ENCODE data around the gene ZNF576.
A peak's percentile ranks its signal among the peaks of the same experiment; 100 is the strongest.
"Not testable (repeated sequence)": the region's sequence is repeated elsewhere in the genome, so short reads cannot be mapped to it uniquely, and the experiment has no call there.

The ZNF576 gene, protein sequence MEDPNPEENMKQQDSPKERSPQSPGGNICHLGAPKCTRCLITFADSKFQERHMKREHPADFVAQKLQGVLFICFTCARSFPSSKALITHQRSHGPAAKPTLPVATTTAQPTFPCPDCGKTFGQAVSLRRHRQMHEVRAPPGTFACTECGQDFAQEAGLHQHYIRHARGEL

GRCh38 chr19:43595999-43596841, at the start of gene ZNF576, which contains the start of gene IRGQ:
ZNF576 (plus strand) TSS chr19:43596595; CDS start chr19:43597109, 514 bp downstream.
IRGQ (minus strand) TSS chr19:43596134; CDS start chr19:43595338, 796 bp downstream.
- DNase-seq = peak; percentile 99

DNA sequence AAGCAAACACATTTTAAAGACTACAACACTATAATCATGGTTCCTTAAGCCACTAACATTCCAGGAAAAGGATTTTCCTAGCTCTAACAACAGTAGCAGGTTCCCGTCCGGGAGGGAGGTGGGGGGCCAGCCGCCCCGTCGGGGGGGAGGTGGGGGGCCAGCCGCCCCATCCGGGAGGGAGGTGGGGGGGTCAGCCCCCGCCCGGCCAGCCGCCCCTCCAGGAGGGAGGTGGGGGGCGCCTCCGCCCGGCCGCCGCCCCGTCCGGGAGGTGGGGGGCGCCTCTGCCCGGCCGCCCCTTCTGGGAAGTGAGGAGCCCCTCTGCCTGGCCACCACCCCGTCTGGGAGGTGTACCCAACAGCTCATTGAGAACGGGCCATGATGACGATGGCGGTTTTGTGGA, 48.5 kb upstream of the ZNF576 start:
- not testable (repeated sequence) for DNase-seq

GRCh38 chr19:43548706-43549105, 47.7 kb upstream of the ZNF576 start:
- no peak for DNase-seq

- DNase-seq = no peak
Measured at GRCh38 chr19:43551399-43552197, 44.8 kb upstream of the ZNF576 start.

GRCh38 chr19:43552198-43552450, 44.3 kb upstream of the ZNF576 start:
- no peak for DNase-seq

DNA sequence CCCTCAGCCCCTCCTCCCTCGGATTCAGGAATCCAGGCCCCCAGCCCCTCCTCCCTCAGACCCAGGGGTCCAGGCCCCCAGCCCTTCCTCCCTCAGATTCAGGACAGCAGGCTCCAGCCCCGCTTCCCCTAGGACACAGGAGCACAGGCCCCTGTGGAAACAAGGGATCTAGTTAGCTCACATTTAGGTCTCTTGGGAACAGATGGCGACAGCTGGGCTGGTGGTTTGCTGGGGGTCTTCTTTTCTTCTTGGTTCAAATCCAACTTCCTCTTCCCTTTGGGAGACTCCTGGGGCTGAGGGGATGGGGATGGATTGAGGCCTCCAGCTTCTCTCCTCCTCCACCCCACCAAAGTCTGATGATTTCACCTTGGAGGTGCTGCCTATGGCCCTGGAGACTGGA, 43.8 kb upstream of the ZNF576 start:
- DNase-seq = no peak

DNA sequence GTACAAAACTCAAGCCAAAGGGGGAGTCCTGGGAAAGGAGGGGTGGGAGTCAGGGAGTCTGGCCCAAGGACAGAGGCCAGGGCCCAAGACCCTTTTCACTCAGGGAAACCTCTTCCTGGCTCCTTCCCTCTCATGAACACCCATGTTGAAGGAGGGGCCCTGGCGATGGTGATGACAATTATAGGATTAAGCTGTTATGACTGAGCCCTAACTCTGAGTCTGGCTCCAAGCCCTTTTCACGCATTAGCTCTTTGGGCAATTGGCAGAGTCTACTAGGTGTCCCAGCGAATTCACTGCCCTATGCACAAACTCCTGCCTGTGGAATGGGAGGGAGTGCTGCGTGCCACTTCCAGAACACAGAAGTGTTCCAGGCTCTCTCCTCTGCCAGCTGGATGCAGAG, 42.7 kb upstream of the ZNF576 start:
- no peak for DNase-seq

DNA sequence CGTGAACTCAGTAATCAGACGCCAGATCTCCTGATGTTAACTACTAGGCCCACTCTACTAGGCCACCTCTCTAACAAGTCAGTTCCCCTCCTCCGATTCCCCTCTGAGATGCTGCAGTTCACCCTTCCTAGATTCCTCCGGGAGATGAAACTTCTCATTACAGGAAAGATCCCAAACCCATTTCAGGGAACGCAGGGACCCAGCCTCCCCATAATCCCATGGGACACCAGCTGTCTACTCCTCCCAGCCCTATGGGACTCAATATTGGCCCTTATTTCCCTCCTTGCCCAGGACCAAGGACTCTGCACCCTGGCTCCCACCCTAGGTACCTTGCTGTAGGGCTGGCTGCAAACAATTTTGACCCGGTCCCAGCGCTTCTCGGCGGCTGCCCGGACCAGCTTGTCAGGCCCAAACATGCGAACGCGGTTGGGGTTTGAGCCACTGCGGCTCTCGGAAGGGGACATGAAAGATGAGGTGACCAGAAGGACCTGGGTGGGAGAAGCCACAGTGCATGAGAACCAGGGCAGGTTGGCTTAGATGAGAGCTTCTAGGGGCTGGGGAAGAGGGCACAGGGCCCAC, 42.0 kb upstream of the ZNF576 start:
- DNase-seq = no peak

GRCh38 chr19:43555185-43555770, 41.1 kb upstream of the ZNF576 start:
- peak; percentile 59 for DNase-seq

GRCh38 chr19:43560687-43561086, 35.7 kb upstream of the ZNF576 start:
- no peak for DNase-seq

- DNase-seq = no peak
Measured at GRCh38 chr19:43561139-43561970, 35.0 kb upstream of the ZNF576 start.

DNA sequence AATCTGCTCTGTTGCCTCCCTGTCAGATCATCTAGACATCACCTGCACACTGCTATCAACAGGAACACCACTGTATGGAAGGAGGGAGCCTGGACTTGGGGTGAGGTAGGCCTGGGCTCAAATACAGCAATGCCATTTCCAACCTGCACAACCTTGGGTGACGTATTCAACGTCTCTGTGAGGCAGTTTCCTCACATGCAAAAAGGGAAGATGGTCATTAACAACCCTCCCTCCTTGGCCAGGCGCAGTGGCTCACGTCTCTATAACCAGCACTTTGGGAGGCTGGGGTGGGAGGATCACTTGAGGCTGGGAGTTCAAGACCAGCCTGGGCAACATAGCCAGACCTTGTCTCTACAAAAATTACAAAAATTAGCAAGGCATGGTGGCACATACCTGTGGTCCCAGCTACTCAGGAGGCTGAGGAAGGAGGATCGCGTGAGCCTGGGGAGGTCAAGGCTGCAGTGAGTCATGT, 34.1 kb upstream of the ZNF576 start:
- no peak for DNase-seq

DNA sequence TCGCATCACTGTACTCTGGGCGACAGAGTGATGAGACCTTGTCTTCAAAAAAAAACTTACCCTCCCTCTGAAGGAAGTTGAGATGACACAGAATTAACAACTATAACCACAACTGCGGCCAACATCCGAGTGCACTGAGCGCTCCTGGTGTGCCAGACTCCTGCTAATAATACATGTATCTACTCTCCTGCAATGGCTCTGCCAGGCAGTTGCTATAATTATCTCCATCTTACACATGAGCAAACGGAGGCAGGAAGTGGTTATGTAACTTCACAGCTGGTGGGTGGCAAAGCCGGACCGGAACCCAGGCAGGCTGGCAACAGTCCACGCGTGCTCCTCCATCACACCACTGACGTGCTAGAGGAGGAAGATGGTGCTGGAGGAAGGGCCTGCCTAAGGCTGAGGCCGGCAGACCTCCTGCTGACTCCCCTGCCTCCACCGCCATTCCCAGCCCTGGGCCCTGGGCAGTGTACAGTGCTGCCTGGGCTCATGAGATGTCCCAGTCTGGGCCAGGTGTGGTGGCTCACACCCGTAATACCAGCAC, 33.6 kb upstream of the ZNF576 start:
- peak; percentile 47 for DNase-seq

DNA sequence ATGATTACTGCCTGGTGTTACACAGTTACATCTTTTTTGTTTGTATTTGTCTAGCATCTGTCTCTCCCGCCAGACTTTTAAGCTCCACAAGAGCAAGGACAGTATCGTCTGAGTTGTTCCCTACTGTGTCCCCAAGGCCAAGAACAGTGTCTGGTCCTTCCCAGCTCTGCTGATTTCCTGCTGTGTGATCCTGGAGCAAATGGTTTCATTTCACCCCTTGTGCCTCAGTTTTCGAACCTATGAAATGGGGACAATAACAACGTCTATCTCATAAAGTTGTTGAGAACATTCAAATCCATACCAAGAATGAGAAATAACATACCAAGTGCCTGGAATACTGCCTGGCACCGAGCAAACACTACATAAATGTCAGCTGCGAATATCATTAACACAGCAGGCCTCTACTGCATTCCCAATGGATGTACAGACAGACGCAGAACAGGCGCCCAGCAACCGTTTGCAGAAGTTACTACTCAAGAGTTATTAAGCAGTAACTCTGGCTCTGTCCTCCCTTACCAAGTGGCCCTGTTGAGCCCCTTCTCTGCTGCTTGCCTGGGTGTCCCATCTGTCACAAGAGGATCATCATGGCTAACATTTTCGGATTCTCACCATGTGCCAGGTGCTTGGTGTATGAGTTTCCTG, 32.5 kb upstream of the ZNF576 start:
- no peak for DNase-seq

DNA sequence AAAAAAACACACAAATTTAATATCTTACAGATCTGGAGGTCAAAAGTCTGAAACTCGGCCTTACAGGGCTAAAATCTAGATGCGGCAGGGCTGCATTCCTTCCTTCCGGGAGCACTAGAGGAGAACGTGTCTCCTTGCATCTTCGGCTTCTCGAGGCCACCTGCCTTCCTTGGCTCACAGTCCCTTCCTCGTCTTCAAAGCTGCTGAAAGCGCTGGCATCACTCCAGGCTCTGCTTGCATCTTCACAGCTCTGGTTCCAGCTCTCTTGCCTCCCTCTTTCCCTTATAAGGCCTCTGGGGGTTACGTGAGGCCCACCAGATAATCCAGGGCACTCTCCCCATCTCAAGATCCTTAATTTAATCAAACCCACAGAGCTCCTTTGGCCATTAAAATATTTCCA, 31.6 kb upstream of the ZNF576 start:
- no peak for DNase-seq

DNA sequence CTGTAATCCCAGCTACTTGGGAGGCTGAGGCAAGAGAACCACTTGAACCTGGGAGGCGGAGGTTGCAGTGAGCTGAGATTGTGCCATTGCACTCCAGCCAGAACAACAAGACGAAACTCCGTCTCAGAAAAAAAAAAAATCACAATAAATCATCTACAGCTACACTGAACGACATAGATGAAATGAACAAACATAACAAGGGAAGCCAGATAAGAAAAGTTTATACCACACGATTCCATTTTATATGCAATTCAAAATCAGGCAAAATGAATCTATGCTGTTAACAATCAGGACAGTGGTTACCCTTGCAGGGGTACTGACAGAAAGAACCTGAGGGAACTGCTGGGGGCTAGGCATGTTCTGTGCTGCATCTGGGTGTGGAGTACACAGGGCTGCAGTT, 26.7 kb upstream of the ZNF576 start:
- DNase-seq = no peak

DNA sequence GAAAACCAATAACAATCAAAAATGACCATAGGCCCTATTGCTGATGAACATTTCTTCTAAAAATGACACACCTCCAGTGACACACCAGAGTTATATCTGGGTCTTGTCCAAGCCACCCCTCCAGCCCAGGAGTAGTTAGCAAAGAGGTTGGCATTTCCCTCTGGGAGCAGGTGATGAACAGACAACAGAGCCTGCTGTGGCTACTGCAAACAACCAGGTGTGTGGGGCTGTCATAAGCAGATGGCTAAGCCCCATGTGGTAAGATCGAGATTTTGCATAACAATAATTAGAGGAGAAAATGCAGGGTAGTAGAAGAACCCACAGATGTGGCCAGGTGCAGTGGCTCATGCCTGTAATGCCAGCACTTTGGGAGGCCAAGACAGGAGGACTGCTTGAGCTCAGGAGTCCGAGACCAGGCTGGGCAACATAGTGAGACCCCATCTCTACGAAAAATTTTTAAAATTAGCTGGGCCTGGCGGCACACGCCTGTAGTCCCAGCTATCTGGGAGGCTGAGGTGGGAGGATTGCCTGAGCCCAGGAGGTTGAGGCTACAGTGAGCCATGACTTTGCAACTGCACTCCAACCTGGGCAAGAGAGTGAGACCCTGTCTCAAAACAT, 26.1 kb upstream of the ZNF576 start:
- peak; percentile 6 for DNase-seq

GRCh38 chr19:43572171-43572588, 24.2 kb upstream of the ZNF576 start:
- DNase-seq = peak; percentile 30

DNA sequence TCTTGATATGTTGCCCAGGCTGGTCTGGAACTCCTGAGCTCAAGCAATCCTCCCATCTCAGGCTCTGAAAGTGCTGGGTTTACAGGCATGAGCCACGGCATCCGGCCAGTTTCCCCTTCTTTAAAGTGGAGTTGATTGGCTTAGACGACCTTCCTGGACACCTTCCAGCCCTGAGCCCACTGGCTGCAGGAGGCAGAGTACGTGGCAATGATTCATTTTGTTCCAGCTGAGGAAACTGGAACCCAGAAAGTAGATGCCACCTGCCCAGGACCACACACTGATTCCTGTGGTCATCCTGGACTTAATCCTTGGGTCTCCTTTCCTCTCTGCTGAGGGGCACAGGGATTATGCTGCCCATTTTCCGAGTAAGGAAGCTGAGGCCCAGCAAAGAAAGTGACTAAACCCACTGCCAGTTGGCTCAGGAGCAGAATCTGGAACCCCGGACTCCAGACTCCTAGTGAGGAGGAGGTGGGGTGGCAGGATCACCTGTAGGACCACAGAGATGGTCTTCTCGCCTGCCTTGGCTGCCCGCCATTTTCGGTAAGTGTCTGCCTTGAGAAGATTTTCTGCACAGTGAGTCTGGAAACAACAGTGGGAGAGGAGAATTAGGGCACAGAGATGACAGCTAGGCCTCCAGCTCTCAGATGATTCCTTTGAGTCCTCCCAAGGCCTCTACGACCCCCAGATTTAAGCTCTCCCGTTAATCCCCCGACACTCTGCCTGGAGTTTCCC, 21.8 kb upstream of the ZNF576 start:
- no peak for DNase-seq
